HEK293 (cell line): Measurements from ENCODE around the gene UBE2G2.

Experiments
- FEZF1 ChIP-seq: fragments of 450-650 bp; formaldehyde crosslinking; IDR thresholded peaks from 2 replicates; pipeline ENCODE4 v1.5.1; 2016; ENCODE audit warnings: missing biosample characterization, missing genetic modification characterization
- GFI1B ChIP-seq: fragments of 450-650 bp; formaldehyde crosslinking; IDR thresholded peaks from 2 replicates; pipeline ENCODE4 v1.5.1; 2016; ENCODE audit warnings: missing biosample characterization, missing genetic modification characterization
- SALL2 ChIP-seq: fragments of 450-650 bp; formaldehyde crosslinking; IDR thresholded peaks from 2 replicates; pipeline ENCODE4 v1.5.0; 2017; ENCODE audit warnings: missing biosample characterization, mild to moderate bottlenecking, missing genetic modification characterization, borderline replicate concordance
- ZFP3 ChIP-seq: fragments of 450-650 bp; formaldehyde crosslinking; IDR thresholded peaks from 2 replicates; pipeline ENCODE4 v1.5.1; 2016; ENCODE audit warnings: low read depth, missing biosample characterization, missing genetic modification characterization
- ZNF274 ChIP-seq, 2 experiments: fragments of 200-500 bp in 1 of 2; fragments of 450-650 bp in 1 of 2; sonication (Bioruptor generic) in 1 of 2; formaldehyde crosslinking in 1 of 2; IDR thresholded peaks; 2 replicates each; pipeline versions ENCODE4 v1.5.1 to v1.6.1; 2014 to 2016; ENCODE audit warnings: borderline replicate concordance in 1 of 2, inconsistent platforms in 1 of 2, low read length in 1 of 2, missing biosample characterization in 1 of 2, missing genetic modification characterization in 1 of 2
- ZNF292 ChIP-seq: fragments of 450-650 bp; formaldehyde crosslinking; IDR thresholded peaks from 2 replicates; pipeline ENCODE4 v1.5.1; 2016; ENCODE audit warnings: low read depth, missing biosample characterization, missing genetic modification characterization, borderline replicate concordance
- ZNF302 ChIP-seq: fragments of 450-650 bp; formaldehyde crosslinking; IDR thresholded peaks from 2 replicates; pipeline ENCODE4 v1.5.1; 2016; ENCODE audit warnings: missing biosample characterization, missing genetic modification characterization, low read depth
- ZNF549 ChIP-seq: fragments of 450-650 bp; IDR thresholded peaks from 2 replicates; pipeline ENCODE4 v1.5.1; 2018; ENCODE audit warnings: missing biosample characterization, missing genetic modification characterization, mild to moderate bottlenecking, inconsistent platforms, moderate library complexity
- ZNF830 ChIP-seq: fragments of 450-650 bp; IDR thresholded peaks from 2 replicates; pipeline ENCODE4 v1.5.0; 2018; ENCODE audit warnings: missing biosample characterization, missing genetic modification characterization, low read depth, mild to moderate bottlenecking, moderate library complexity
- TF ChIP-seq, protein P1 (sequence below): fragments of 450-650 bp; formaldehyde crosslinking; IDR thresholded peaks from 2 replicates; pipeline ENCODE4 v1.5.1; 2016; ENCODE audit warnings: missing biosample characterization, missing genetic modification characterization
- TF ChIP-seq, protein P2 (sequence below): fragments of 450-650 bp; formaldehyde crosslinking; IDR thresholded peaks from 2 replicates; pipeline ENCODE4 v1.5.1; 2016; ENCODE audit warnings: missing biosample characterization, missing genetic modification characterization
- TF ChIP-seq, protein P3 (sequence below): fragments of 450-650 bp; formaldehyde crosslinking; IDR thresholded peaks from 2 replicates; pipeline ENCODE4 v1.5.1; 2016; ENCODE audit warnings: missing biosample characterization, missing genetic modification characterization

- TF ChIP-seq FEZF1 (no peak), ZNF302 (tag by site-specific recombination) (no peak), ZNF830 (no peak), SALL2 (tag by site-specific recombination) (no peak), ZNF292 (no peak), GFI1B (tag by site-specific recombination) (no peak), ZFP3 (tag by site-specific recombination) (no peak), ZNF549 (tag by site-specific recombination) (no peak), ZNF274 (IDR thresholded peaks at IDR 0.05; ENCODE audit: low read length) (no peak), ZNF274 (tag by site-specific recombination; IDR thresholded peaks at IDR 0.05; ENCODE audit: borderline replicate concordance) (no peak)
- TF ChIP-seq, protein P1, sequence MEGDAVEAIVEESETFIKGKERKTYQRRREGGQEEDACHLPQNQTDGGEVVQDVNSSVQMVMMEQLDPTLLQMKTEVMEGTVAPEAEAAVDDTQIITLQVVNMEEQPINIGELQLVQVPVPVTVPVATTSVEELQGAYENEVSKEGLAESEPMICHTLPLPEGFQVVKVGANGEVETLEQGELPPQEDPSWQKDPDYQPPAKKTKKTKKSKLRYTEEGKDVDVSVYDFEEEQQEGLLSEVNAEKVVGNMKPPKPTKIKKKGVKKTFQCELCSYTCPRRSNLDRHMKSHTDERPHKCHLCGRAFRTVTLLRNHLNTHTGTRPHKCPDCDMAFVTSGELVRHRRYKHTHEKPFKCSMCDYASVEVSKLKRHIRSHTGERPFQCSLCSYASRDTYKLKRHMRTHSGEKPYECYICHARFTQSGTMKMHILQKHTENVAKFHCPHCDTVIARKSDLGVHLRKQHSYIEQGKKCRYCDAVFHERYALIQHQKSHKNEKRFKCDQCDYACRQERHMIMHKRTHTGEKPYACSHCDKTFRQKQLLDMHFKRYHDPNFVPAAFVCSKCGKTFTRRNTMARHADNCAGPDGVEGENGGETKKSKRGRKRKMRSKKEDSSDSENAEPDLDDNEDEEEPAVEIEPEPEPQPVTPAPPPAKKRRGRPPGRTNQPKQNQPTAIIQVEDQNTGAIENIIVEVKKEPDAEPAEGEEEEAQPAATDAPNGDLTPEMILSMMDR (tag by site-specific recombination) = no peak
- TF ChIP-seq, protein P2, sequence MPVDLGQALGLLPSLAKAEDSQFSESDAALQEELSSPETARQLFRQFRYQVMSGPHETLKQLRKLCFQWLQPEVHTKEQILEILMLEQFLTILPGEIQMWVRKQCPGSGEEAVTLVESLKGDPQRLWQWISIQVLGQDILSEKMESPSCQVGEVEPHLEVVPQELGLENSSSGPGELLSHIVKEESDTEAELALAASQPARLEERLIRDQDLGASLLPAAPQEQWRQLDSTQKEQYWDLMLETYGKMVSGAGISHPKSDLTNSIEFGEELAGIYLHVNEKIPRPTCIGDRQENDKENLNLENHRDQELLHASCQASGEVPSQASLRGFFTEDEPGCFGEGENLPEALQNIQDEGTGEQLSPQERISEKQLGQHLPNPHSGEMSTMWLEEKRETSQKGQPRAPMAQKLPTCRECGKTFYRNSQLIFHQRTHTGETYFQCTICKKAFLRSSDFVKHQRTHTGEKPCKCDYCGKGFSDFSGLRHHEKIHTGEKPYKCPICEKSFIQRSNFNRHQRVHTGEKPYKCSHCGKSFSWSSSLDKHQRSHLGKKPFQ (tag by site-specific recombination) = no peak
- TF ChIP-seq, protein P3, sequence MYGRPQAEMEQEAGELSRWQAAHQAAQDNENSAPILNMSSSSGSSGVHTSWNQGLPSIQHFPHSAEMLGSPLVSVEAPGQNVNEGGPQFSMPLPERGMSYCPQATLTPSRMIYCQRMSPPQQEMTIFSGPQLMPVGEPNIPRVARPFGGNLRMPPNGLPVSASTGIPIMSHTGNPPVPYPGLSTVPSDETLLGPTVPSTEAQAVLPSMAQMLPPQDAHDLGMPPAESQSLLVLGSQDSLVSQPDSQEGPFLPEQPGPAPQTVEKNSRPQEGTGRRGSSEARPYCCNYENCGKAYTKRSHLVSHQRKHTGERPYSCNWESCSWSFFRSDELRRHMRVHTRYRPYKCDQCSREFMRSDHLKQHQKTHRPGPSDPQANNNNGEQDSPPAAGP (tag by site-specific recombination) = no peak
Observed at GRCh38 chr21:44726826-44727225, 74.8 kb downstream of the UBE2G2 start.
